NCI-H345 treated with DMSO at 0.1 percent for 48 hours (cell line): ENCODE measurements around the gene CEP131.

Source experiments
- DNase-seq: peaks from one replicate; lab custom pipeline; 2025; ENCODE audit not compliant: unreplicated experiment; lab: John Stamatoyannopoulos, UW

Gene CEP131

DNA sequence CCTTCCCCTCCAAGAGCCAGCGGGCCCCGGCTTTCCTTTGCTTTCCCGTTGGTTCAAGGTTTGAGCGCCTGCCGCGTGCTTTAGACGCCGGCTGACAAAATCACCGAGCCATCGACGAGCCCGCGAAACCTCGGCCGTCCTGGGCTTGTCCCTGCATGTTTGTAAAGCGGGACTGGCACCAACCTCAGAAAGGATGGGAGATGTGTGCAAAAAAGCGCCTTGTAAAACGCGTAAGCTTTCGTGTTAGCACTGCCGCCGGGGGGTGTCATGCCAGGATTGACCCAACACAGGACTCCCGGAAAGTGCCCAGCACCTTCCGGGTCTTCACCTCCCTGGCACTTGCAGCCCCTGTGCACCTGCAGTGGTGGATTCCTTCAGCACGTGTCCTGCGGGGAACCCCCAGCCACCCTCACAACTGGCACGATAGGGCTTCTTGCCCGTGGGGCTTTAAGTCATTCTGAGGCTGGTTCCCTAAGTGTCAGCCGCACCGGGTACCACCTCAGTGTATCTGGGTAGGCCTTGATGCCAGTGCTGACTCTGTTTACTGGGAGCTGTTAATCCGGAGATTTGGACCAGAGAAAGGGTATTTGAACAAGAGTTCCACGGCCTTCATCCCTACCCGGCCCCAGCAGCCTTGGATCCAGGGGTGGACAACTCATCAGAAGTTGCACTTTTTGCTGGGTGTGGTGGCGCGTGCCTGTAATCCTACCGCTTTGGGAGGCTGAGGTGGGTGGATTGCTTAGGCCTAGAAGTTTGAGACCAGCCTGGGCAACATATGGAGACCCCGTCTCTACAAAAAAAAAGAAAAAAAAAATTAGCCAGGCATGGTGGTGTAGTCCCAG is 17.2 kb upstream of the CEP131 start:
- DNase-seq, result no peak

DNA sequence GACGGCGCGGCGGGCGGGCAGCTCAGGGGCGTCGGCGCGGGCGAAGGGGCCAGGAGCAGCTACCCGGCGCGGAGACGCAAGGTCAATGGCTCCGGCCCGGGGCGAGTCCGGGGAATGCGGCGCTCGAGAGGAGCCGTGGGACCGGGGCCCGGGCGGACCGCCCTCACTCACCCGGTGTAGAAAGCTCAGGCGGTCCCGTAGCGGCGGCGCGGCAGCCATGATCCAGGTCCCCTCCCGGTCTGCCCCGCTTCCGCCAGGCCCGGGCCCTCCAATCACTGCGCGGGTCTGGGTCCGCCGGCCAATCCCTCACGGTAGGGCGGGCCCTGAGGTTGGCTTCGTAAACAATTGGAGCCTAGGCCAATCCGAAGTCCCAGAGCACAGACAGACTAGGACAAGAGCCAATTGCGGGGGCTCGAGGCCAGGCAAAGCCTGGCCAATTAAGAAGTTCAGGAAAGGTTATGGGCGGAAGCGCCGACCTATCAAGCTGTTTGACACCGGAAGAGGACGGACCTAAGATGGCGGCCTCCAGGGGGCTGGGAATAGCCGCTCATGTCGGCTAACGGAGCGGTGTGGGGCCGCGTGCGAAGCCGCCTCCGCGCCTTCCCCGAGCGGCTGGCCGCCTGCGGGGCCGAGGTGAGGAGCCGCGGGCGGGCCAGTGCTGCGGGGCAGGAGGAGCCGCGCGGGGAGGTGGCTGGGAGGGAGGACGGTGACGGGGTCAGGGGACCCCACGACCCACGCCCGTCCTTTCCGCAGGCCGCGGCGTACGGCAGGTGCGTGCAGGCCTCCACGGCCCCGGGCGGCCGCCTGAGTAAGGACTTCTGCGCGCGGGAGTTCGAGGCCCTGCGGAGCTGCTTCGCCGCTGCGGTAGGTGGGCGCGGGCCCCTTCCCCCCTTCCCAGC is 16.3 kb upstream of the CEP131 start, which contains the start of the genes NDUFAF8 and TEPSIN:
Gene NDUFAF8, plus strand, starts transcription at position 504 of the 899 bp plus-strand sequence. Its CDS starts 46 bp downstream, at position 550.
Gene TEPSIN, minus strand, starts transcription at position 241 of the 899 bp plus-strand sequence. Its CDS starts 22 bp downstream, at position 219.
- DNase-seq, result peak; percentile 100

DNA sequence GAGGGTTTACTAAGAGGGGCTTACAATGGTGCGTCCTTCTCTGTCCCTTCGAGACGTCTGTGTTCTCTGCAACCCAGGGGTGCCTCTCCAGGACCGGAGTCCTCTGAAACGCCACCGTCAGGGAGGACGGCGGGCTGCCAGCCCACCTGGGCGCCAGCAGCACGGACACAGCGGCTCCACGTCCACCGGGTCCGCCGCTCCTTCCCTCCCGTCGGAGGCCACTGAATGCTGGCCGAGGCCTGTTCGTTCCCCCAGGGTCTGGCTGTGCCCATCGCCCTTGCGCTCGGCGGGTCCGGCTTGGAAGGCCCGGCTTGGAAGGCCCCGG is 15.7 kb upstream of the CEP131 start:
- no peak for DNase-seq

DNA sequence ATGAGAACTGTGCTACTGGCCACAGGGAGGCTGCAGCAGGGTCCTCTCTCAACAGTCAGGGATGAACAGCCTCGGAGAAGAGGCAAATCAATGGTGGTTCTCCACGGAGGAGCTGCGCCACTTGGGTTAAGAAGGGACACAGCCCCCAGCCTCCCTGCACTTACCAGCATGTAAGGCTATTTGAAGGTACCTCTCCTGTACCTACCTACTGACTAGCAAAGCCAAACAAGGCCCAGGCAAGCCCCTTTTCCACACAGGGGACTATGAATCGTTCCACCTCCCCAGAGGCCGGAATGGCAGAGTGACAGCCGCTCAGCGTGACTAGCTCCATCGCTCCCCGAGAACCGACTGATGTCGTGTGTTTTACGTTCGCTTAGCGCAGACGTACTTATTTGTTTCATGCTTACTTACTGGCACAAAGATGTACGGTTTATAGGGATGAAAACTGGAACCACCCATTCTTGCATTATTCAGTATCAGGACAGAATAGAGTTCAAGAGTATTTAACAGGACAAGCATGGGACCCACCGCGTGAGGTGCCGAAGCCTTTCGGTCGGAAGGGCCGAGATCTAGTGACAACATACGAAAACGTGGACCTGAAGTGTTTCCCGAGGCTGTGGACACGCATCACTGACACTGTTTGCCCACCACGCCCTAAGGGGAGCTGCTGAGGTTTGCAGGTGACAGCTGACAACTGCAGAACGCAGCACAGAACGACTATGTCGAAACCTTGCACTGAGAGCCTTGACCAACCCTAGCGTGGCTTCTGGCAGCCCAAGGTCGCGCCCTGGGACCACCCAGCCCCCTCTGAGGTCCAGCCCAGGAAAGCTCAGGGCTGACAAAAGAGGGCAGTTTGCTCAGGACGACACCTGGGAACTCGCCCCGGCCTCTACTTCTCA is 15.1 kb upstream of the CEP131 start:
- peak; percentile 43 for DNase-seq

DNA sequence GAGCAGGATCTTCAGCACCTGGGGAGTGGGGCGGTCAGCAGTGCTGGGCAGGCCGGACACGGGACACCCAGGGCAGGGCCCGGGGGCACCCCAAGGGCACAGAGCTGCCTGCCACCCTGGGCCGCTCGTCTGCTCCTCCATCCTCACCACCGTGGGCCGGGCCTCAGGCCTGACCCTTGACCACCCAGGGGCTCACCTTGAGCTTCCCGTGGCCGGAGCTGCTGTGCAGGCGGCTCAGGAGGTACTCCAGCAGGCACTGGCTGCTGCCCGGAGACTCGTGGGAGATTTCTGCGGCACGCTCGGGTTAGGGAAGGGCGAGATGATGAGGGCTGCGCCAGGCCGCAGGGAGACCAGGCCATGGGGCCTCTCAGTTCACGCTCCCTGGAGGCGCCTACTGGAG is 14.0 kb upstream of the CEP131 start:
- no peak for DNase-seq

DNA sequence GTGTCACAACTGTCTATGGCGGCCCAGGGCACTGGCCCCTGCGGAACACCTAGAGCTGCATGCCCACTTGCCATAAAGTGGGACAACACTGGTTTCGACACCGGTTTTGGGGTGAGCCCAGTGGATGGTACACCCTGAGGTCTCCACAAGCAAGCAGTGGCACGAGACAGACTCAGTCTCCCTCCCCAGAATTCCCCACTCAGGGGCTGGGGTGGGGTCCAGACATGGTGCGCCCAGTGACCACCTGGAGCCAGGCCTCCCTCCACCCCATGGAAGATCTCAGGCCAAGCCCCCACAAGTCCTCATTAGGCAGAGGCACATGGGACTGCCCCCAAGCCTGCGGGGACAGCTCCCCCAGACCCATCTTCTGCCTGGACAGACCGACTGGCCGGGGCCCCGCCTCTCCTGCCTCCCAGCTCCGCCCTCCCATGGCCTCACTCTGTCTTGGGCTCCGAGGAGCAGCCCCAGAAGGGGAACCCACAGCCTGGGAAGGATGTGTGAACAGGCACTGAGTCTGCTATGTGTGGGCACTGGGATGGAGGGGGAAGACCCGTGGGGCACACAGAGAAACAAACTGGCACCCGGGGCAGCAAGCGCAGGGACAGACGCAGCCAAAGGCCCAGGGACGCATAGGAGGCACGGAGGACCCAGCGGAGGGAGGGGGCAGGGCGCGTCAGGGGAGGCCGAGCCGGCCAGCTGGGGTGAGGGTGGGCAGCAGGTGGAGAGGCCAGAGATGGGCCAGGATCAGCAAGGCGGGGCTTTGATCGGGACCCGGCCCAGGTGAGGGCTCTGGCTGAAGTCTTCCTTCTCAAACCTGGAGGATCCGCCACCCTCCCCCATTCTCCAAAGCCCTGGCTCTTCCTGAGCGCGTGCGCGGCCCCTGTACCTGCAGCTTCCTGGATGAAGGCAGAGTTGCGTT is 13.3 kb upstream of the CEP131 start:
- no peak for DNase-seq

DNA sequence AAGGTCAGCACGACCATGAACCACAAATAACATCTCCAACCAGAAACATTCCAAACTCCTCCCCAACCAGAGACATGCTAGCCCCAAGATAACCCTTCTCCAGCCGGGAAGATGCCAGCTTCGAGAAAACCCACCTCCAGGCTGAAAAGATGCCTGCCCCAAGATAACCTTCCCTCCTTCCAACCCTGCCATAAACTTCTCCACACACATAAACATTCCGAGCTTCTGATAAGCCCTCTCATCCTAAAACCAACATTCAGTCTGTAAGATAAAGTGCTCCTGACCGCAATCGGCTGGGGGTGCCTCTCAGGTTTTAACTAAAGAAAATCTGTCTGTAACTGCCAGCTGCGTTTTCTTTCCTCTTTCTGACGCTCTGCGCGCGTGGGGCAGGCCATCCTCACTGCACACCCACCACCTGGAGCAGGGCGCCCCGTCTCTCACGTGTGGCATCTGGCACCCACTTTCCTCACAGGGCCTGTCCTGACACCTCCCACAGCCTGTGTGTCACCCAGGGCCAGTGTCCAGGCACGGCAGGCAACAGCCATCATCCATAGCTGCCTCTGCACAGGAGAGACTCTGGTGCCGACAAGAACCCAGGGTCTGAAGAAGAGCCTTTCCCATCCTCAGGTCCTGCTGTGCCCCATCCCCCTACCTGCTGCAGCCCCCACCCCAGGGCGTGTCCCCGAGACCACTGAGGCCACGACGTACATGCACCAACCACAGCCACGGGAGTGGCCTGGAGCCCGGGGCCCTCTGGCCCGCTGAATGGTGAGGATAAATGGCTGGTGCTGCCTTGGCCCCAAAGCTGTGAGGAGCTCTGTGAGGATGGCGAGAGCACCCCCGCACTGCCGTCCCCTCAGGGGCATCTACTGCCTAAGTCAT is 12.4 kb upstream of the CEP131 start:
- DNase-seq, result no peak

DNA sequence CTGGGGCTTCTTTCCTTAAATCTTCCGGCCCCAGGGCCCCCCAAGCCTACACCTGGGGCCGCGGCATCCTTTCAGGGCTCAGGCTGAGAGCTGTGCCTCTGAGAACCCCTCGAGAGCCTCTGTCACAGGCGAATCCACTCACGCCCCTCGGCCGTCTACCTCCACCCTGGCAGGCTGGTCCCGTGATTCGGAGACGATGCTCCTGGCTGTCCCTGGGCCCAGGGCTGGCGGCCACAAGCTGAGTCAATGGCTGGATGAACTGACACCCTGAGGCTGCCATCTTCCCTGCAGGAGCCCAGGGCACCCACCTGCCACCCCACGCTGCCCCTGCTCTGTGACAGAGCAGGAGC is 11.7 kb upstream of the CEP131 start:
- DNase-seq, result no peak

DNA sequence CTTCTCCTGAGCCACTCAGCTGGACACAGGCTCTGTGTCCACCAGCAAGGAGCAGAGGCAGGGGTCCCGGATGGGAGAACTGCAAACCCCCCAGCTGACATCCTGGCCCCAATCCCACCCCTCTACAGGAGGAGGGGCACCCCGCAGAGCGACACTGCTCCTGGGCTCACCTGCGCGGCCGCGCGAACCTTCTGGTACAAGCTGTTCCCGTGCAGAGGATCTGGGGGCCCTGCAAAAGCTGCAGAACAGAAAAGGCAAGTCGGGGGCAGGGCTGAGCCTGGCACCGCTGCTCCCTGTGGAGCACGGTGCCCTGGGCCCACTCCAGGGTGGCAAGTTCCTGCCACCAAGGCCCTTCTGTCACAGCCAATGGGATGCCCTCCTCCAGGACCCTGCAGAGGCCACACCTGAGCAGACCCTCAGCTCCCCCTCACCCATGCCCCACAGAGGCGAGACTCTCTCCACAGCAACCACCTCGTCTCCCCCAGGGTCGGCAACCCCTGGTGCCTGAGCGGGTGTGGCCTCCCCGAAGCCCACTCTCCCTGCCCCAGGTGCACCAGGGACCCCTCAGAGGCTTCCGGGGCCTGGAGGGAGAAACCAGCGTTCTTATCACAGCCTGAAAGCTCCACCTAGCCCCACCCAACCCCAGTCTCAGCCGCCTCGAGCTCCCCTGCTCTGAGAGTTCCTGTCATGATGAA is 11.2 kb upstream of the CEP131 start:
- no peak for DNase-seq

DNA sequence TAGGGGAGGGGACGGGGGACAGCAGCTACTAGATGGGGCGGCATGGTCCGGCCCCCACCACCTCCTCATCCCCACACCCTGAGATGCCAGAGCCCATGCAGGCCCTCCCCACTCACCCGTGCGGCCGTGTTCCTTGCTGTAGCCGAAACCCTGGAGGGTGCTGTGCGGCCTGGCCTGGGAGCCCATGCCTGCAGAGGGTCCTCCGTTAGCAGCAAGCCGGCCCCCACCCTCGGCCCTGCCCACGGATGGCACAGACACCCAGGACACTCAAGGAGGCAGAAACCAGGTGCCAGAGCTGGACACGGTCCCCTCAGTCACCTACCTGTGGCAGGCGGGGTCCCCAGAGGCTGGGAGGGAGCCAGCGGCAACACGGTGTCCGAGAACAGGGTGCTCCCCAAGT is 10.6 kb upstream of the CEP131 start:
- no peak for DNase-seq

DNA sequence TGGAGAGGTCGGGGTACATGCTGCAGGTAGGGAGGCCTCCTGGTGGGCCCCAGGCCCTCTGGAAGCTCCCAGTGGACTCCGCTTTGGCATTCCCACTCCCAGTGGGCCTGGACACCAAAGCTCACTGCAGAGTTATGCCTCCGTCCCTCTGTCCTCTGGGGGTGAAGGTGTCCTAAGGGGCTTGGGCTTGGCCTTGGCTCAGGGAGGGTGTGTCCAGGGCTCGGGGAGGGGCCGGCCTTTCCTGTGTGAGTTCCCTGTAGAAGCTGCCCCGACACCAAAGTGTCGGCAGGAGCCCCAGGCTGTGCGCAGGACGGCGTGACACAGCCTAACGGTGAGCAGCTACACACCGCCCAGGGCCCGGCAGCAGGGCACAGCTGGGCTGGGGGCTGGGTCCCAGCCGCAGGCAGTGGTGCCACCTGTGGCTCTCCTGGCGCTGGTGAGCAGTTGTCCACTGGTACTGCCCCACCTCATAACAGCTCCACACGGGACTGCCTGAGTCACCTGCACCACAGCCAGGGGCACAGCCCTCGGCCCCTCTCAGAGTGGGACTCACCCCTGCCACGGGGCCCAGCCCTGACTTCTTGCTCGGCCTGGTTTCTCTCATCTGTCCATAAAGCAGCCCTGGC is 10.0 kb upstream of the CEP131 start:
- DNase-seq, result no peak

DNA sequence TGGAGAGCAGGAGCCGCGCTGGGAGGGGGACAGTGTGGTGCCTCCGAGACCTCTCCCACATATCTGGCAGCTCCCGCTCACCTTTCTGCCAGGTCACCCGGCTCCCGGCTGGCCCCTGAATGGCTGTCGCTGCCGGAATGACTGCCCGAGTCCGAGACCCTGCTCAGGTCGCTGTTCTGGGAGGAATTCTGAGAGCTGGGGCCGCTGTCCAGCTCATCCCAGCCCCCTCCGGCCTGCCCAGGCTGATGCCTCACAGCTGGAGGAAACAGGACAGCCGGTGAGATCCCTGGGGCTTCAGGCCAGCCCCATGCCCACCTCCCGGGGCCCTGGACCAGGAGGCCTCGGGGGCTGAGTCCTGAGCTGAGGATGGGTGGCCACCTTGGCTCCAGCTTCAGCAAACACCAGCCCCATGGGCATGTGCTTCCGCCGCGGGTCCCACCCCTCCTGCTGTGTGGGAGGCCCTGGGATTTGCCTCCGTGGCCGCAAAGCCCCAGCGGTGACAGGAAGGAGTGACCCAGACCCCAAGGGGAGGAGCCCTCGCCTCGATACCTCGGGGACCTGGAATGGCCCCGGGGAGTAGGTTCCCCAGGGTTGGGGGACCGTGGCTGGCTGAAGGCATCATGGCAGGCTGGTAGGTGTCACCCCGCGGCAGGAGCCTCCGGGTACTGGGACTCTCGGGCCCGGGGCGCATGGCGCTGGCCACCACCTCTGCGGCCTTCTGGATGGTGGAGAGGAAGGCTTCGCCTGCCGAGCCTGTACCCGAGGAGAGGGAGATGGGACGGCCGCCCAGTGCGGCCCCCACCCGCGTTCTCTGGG is 9.2 kb upstream of the CEP131 start:
- DNase-seq, result no peak

DNA sequence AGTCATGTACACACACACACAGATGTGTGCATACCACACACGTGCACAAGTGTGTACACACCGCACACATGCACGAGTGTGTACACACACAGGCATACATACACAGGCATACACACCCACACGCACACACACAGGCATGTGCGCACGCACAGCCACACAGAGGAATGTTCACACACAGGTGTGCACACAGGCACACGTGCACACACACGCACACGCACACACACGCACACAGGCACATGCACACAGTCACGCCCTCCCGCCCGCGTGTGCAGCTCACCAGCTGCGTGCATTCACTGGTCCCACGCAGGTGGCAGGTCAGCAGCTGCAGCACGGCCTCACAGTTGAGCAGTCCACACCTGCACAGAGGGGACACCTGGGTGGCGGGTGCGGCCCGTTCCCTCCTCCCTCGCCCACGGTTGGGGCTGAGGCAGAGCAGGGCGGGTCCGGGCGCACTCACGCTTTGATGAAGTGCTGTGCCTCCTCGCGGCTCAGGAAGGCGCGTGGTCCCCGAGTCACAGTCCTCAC is 8.4 kb upstream of the CEP131 start:
- DNase-seq, result no peak

DNA sequence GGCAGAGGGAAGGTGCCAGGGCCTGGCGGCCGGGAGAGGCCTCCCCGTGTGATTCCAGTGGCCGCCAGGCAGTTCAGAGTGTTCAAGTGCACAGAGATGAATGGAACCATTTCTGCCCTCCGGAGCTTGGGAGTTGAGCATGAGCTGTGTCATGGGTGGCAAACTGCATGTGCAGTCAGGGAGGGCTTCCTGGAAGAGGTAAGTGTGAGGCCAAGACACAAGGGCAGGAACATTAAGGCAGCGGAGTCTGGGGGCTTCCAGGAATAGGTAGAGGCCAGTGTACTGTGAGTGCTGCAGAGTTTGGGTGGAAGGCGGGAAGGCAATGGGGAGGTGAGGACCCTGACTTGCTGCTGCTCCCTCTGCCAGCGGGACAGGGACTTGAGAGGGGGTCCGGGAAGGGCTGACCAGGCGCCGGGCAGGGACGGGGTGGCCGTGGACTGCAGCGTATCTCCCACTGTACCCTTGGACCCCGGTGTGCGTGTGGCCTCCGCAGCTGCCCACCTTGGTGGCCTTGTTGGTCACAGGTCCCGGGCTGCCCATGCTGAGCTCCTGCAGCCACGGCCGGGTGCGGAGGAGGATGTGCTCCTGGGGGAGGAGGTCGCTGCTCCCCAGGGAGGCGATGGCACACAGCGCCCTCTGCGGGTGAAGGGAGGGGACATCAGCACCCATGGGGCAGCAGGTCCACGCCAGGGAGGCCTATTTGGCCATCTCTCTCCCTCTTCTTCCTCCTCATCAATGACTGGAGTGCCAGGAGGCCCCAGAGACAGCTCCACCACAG is 7.5 kb upstream of the CEP131 start:
- DNase-seq, result no peak

DNA sequence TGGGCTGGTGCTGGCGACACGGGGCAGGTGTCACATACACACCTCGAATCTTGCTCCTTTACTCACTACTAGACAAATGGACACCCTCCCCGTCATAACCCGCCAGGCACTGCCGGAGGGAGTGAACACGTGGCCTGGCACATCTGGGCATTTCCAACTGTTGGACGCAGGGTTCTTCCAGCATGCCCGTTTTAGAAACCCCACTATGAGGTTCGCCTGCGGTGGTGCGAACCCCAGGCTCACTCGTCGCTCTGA is 6.8 kb upstream of the CEP131 start:
- DNase-seq, result no peak

DNA sequence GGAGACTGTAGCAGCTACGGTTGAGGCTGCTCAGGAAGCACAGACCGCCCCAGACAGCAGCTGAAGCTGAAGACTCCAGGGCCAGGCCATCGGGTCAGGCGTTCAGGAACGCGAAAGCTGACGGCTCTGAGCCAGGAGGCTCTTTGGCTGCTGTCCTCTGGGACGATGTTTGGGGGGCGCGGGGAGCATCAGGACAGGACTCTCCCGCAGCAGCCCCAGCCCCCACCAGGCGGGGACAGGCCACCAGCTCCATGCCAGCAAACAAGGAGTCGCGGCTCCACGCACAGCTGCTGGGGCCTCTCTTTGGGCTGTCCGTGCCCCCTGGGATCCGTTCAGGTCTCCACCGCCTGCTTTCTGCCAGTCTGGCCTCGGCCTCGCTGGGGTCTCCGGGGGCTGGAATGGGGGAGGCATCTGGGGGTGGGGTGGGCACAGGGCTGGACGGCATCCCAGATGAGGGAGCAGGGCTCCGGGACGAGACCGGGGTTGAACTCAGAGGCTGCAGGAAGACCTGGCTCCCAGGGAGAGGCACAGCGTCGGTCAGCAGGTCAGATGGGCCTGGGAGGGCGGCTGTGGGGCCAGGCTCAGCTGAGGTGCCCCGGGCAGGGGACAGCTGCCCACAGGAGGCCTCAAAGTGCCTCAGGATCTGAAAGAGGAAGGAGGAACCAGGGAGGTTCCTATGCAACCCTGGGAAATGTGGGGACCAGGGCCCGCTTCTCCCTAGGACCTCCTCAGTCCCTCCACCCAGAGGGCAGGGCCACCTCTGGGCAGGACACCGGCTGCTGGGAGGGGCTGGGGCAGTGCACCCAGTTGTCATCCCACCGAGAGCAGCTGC is 6.3 kb upstream of the CEP131 start:
- DNase-seq, result no peak
